Measurements from ENCODE around the gene STXBP3.
A peak's percentile ranks its signal among the peaks of the same experiment; 100 is the strongest.

GRCh38 chr1:108746382-108747170, at the start of gene STXBP3:
- peak; percentile 67 for TF ChIP-seq CTCF (IDR thresholded peaks at IDR 0.05; ENCODE audit: low read depth, low read length)
- no peak for TF ChIP-seq EZH2phosphoT487 (IDR thresholded peaks at IDR 0.05; ENCODE audit: low read depth)

Data from OCI-LY3 (cell line).